GM12891 (cell line): ENCODE data around the gene LPIN1.

Source experiments
- POLR2A ChIP-seq: IDR thresholded peaks from 2 replicates; pipeline ENCODE4 v1.6.1; 2011; ENCODE audit warnings: low read depth, low read length, control low read depth
- POLR2AphosphoS5 ChIP-seq: IDR thresholded peaks from 2 replicates; pipeline ENCODE4 v1.6.1; 2011; ENCODE audit warnings: low read depth, low read length, control low read depth

GRCh38 chr2:11729362-11730212 is 16.8 kb upstream of the LPIN1 start:
- TF ChIP-seq POLR2A (no peak), POLR2AphosphoS5 (no peak)
